ENCODE measurements around the gene ANKS1B.

DNA sequence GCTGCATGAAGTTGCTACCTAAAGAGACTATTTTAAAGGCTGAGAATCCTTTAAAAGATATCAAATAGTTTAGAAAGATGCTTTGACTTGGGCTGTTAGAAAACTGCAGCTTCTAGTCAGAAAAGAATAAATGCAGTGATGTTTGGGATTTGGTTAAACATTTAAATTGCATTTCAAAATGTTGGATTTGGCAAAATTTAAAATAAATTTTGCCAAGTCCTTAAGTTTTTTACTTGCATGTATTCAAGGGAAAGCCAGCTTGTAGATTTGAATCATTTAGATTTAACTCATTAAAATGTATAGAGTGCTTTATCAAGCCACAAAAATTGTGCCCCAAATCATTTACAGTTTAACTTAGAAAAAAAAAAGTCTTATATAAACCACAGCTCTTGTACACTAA lies 109.7 kb downstream of the ANKS1B start:
- TF ChIP-seq, protein P1, sequence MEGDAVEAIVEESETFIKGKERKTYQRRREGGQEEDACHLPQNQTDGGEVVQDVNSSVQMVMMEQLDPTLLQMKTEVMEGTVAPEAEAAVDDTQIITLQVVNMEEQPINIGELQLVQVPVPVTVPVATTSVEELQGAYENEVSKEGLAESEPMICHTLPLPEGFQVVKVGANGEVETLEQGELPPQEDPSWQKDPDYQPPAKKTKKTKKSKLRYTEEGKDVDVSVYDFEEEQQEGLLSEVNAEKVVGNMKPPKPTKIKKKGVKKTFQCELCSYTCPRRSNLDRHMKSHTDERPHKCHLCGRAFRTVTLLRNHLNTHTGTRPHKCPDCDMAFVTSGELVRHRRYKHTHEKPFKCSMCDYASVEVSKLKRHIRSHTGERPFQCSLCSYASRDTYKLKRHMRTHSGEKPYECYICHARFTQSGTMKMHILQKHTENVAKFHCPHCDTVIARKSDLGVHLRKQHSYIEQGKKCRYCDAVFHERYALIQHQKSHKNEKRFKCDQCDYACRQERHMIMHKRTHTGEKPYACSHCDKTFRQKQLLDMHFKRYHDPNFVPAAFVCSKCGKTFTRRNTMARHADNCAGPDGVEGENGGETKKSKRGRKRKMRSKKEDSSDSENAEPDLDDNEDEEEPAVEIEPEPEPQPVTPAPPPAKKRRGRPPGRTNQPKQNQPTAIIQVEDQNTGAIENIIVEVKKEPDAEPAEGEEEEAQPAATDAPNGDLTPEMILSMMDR (IDR thresholded peaks at IDR 0.05): no peak
- no peak for TF ChIP-seq POLR2A (IDR thresholded peaks at IDR 0.05)

All from Peyer's patch (tissue), 4 donors.